H9 (cell line): ENCODE measurements around the gene CFAP299. TPM values are rescaled to one million over a fixed set of nuclear protein-coding genes. Genes with fewer than 3 reads are reported as not detected.

Experiments used
- DNase-seq: peaks from one replicate; pipeline ENCODE4 v3.0.0-alpha.2; 2017
- H2AFZ ChIP-seq: one replicate; pipeline ENCODE4 v1.6.1; 2013; ENCODE audit warnings: mild to moderate bottlenecking, low read length, control low read depth, moderate library complexity
- H2AK5ac ChIP-seq: 2 replicates; pipeline ENCODE4 v1.6.1; 2013; ENCODE audit warnings: low read length, control low read depth, mixed read lengths; ENCODE audit not compliant: insufficient read length
- H2BK120ac ChIP-seq: one replicate; pipeline ENCODE4 v1.6.1; 2013; ENCODE audit warnings: low read depth, mild to moderate bottlenecking, low read length, control low read depth, inconsistent platforms; ENCODE audit not compliant: poor library complexity, severe bottlenecking
- H2BK12ac ChIP-seq: 2 replicates; pipeline ENCODE4 v1.6.1; 2013; ENCODE audit warnings: low read length, control low read depth, mixed read lengths, low read depth; ENCODE audit not compliant: insufficient read length
- H2BK15ac ChIP-seq: 2 replicates; pipeline ENCODE4 v1.6.1; 2013; ENCODE audit warnings: low read depth, low read length, control low read depth
- H2BK20ac ChIP-seq: one replicate; pipeline ENCODE4 v1.6.1; 2013; ENCODE audit warnings: low read depth, mild to moderate bottlenecking, low read length, control low read depth, inconsistent platforms; ENCODE audit not compliant: poor library complexity, severe bottlenecking
- H2BK5ac ChIP-seq: 2 replicates; pipeline ENCODE4 v1.6.1; 2013; ENCODE audit warnings: low read length, control low read depth, mixed read lengths; ENCODE audit not compliant: insufficient read length
- H3K14ac ChIP-seq: 2 replicates; pipeline ENCODE4 v1.6.1; 2013; ENCODE audit warnings: low read length, control low read depth; ENCODE audit not compliant: insufficient read depth
- H3K18ac ChIP-seq: 2 replicates; pipeline ENCODE4 v1.6.1; 2013; ENCODE audit warnings: low read depth, mild to moderate bottlenecking, mixed read lengths, low read length, control low read depth; ENCODE audit not compliant: insufficient read length
- H3K23ac ChIP-seq: 2 replicates; pipeline ENCODE4 v1.6.1; 2013; ENCODE audit warnings: low read length, control low read depth, mixed read lengths, low read depth; ENCODE audit not compliant: insufficient read length
- H3K23me2 ChIP-seq: 2 replicates; pipeline ENCODE4 v1.6.1; 2013; ENCODE audit warnings: low read depth, mild to moderate bottlenecking, mixed read lengths, low read length, control low read depth; ENCODE audit not compliant: insufficient read length, poor library complexity, severe bottlenecking
- H3K27ac ChIP-seq: 2 replicates; pipeline ENCODE4 v1.5.1; 2013; ENCODE audit warnings: low read length, control low read depth, mixed read lengths, low read depth; ENCODE audit not compliant: insufficient read length
- H3K27me3 ChIP-seq: 2 replicates; pipeline ENCODE4 v1.6.1; 2013; ENCODE audit warnings: low read length, control low read depth, inconsistent platforms; ENCODE audit not compliant: insufficient read depth
- H3K4ac ChIP-seq: 2 replicates; pipeline ENCODE4 v1.6.1; 2013; ENCODE audit warnings: low read depth, mild to moderate bottlenecking, control low read depth, inconsistent platforms, low read length, moderate library complexity
- H3K4me1 ChIP-seq: 2 replicates; pipeline ENCODE4 v1.6.1; 2013; ENCODE audit warnings: low read length, control low read depth, inconsistent platforms; ENCODE audit not compliant: insufficient read depth
- H3K4me2 ChIP-seq: 2 replicates; pipeline ENCODE4 v1.6.1; 2013; ENCODE audit warnings: low read length, control low read depth, mixed read lengths; ENCODE audit not compliant: insufficient read length, insufficient read depth
- H3K56ac ChIP-seq: 2 replicates; pipeline ENCODE4 v1.6.1; 2013; ENCODE audit warnings: low read depth, mild to moderate bottlenecking, mixed read lengths, low read length, control low read depth; ENCODE audit not compliant: insufficient read length
- H3K79me1 ChIP-seq: 2 replicates; pipeline ENCODE4 v1.6.1; 2013; ENCODE audit warnings: low read depth, mild to moderate bottlenecking, moderate library complexity, low read length, control low read depth, inconsistent platforms; ENCODE audit not compliant: insufficient read depth, poor library complexity, severe bottlenecking
- H3K79me2 ChIP-seq: 2 replicates; pipeline ENCODE4 v1.6.1; 2013; ENCODE audit warnings: low read length, control low read depth, inconsistent platforms; ENCODE audit not compliant: insufficient read depth
- H3K9ac ChIP-seq: 2 replicates; pipeline ENCODE4 v1.6.1; 2013; ENCODE audit warnings: low read length, control low read depth, mixed read lengths; ENCODE audit not compliant: insufficient read length; ENCODE audit errors: extremely low read depth
- H3K9me3 ChIP-seq: one replicate; pipeline ENCODE4 v1.6.1; 2013; ENCODE audit warnings: low read depth, low read length, inconsistent platforms; ENCODE audit not compliant: control insufficient read depth
- H3T11ph ChIP-seq: one replicate; pipeline ENCODE4 v1.6.1; 2013; ENCODE audit warnings: mild to moderate bottlenecking, low read length, control low read depth, inconsistent platforms
- H4K20me1 ChIP-seq: one replicate; pipeline ENCODE4 v1.6.1; 2013; ENCODE audit not compliant: control insufficient read depth, insufficient read length, insufficient read depth
- H4K5ac ChIP-seq: 2 replicates; pipeline ENCODE4 v1.6.1; 2013; ENCODE audit warnings: low read depth, mild to moderate bottlenecking, mixed read lengths, low read length, control low read depth; ENCODE audit not compliant: insufficient read length
- H4K8ac ChIP-seq: replicated peaks from 2 replicates; pipeline ENCODE4 v1.6.1; 2013; ENCODE audit warnings: low read length, control low read depth, mixed read lengths, low read depth; ENCODE audit not compliant: insufficient read length
- H4K91ac ChIP-seq: 2 replicates; pipeline ENCODE4 v1.6.1; 2013; ENCODE audit warnings: low read depth, mild to moderate bottlenecking, moderate library complexity, mixed read lengths, low read length, control low read depth; ENCODE audit not compliant: insufficient read length
- H3K27ac Mint-ChIP-seq, 3 experiments: 2 replicates in 2 of 3; 3 replicates in 1 of 3; pipeline ENCODE4 v1.8.0; 2020 to 2021; ENCODE audit warnings: mixed read lengths in 3 of 3, mild to moderate bottlenecking in 1 of 3, moderate library complexity in 1 of 3
- H3K27me3 Mint-ChIP-seq: 2 replicates; pipeline ENCODE4 v1.8.0; 2021; ENCODE audit warnings: low read depth, mild to moderate bottlenecking, moderate library complexity, mixed read lengths
- H3K36me3 Mint-ChIP-seq, 3 experiments: 2 replicates in 2 of 3; 3 replicates in 1 of 3; pipeline ENCODE4 v1.8.0; 2020 to 2021; ENCODE audit warnings: low read depth in 3 of 3, mixed read lengths in 3 of 3; ENCODE audit not compliant: insufficient read depth in 1 of 3
- H3K4me1 Mint-ChIP-seq, 2 experiments: 2 replicates each; pipeline ENCODE4 v1.8.0; 2020; ENCODE audit warnings: mixed read lengths in 2 of 2
- H3K4me3 Mint-ChIP-seq, 2 experiments: 2 replicates in 1 of 2; 3 replicates in 1 of 2; pipeline ENCODE4 v1.8.0; 2020 to 2021; ENCODE audit warnings: mild to moderate bottlenecking in 2 of 2, mixed read lengths in 2 of 2, moderate library complexity in 1 of 2
- H3K9me3 Mint-ChIP-seq, 2 experiments: 2 replicates in 1 of 2; 3 replicates in 1 of 2; pipeline ENCODE4 v1.8.0; 2020; ENCODE audit warnings: mild to moderate bottlenecking in 2 of 2, mixed read lengths in 2 of 2, moderate library complexity in 1 of 2
- WGBS: extraction: QIAGEN DNeasy Blood & Tissue Kit; methylation state at CpG from one replicate; pipeline ENCODE4 v1.1.7; 2013; ENCODE audit warnings: missing lambda C conversion rate, low lambda C conversion rate, mixed read lengths; ENCODE audit not compliant: insufficient read length; ENCODE audit errors: extremely low coverage; 5-methylcytosine and 5-hydroxymethylcytosine counted together
- total RNA-seq: library from RNA; stranded (reverse); gene quantifications from 2 replicates; pipeline ENCODE4 v1.2.1, GENCODE V29; 2021
- TF ChIP-seq, protein P1 (sequence below): fragments of 200-600 bp; sonication (generic); conservative IDR thresholded peaks from 3 replicates; pipeline ENCODE4 v1.8.0; 2021; ENCODE audit warnings: antibody characterized with exemption, mild to moderate bottlenecking

Gene CFAP299
- total RNA-seq, 1 experiment from 2014 or later: not detected

DNA sequence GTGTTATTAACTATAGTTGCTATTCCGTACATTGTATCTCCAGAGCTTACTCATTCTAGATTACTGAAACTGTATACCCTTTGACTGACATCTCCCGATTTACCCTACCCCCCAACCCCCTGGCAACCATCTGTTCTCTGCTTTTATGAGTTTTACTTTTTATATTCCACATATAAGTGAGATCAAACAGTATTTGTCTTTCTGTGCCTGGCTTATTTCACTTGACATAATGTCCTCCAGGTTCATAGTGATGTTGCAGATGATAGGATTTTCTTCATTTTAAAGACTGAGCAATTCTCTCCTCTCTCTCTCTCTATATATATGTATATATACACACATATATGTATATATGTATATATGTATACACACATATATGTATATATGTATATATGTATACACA lies 54.6 kb downstream of the CFAP299 start:
- Histone ChIP-seq H3K14ac (no peak overlapping the region), H3K4ac (no peak overlapping the region)

More for the DNA sequence above, 54.6 kb downstream of the CFAP299 start:
- Histone ChIP-seq H3K23me2 (no peaks in the 10 kb centered on the region), H2BK120ac (no peak overlapping the region), H4K20me1 (no peaks in the 10 kb centered on the region), H3K27me3 (no peaks in the 10 kb centered on the region), H3K4me1 (no peaks in the 10 kb centered on the region), H3K79me2 (no peaks in the 10 kb centered on the region), H2BK5ac (no peak overlapping the region), H3T11ph (no peak overlapping the region), H4K91ac (no peak overlapping the region), H4K8ac (no peak overlapping the region), H3K9ac (no peak overlapping the region), H2BK12ac (no peak overlapping the region), H4K5ac (no peak overlapping the region), H3K27ac (no peak overlapping the region), H3K18ac (no peak overlapping the region), H3K79me1 (no peaks in the 10 kb centered on the region), H2AFZ (no peak overlapping the region), H3K23ac (no peak overlapping the region), H2AK5ac (no peak overlapping the region), H3K56ac (no peak overlapping the region), H3K4me2 (no peak overlapping the region), H3K9me3 (no peaks in the 10 kb centered on the region), H2BK15ac (no peak overlapping the region), H2BK20ac (no peak overlapping the region)
- no CpG with 5 or more reads among the region's 2 CpGs for WGBS
- H3K4me3 Mint-ChIP-seq: no peak overlapping the region
- peaks cover 0 to 4% (median 0%) of the 10 kb centered on the region in 3 experiments; a peak in 3 of 7 replicates for H3K36me3 Mint-ChIP-seq
- H3K4me1 Mint-ChIP-seq: no peaks in the 10 kb centered on the region
- DNase-seq: no peak
- no peak overlapping the region for H3K27ac Mint-ChIP-seq
- no peaks in the 10 kb centered on the region for H3K27me3 Mint-ChIP-seq
- TF ChIP-seq, protein P1, sequence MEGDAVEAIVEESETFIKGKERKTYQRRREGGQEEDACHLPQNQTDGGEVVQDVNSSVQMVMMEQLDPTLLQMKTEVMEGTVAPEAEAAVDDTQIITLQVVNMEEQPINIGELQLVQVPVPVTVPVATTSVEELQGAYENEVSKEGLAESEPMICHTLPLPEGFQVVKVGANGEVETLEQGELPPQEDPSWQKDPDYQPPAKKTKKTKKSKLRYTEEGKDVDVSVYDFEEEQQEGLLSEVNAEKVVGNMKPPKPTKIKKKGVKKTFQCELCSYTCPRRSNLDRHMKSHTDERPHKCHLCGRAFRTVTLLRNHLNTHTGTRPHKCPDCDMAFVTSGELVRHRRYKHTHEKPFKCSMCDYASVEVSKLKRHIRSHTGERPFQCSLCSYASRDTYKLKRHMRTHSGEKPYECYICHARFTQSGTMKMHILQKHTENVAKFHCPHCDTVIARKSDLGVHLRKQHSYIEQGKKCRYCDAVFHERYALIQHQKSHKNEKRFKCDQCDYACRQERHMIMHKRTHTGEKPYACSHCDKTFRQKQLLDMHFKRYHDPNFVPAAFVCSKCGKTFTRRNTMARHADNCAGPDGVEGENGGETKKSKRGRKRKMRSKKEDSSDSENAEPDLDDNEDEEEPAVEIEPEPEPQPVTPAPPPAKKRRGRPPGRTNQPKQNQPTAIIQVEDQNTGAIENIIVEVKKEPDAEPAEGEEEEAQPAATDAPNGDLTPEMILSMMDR: no peak
- peaks cover 0 to 3% of the 10 kb centered on the region in 2 experiments; a peak in 1 of 5 replicates for H3K9me3 Mint-ChIP-seq
